IPS DF 6.9 (cell line): ENCODE results near the gene GNAS.
"Not testable (repeated sequence)": the region's sequence is repeated elsewhere in the genome, so short reads cannot be mapped to it uniquely, and the experiment has no call there.

Experiments used
- DNase-seq: peaks from one replicate; pipeline ENCODE4 v3.0.0-alpha.2; 2013; ENCODE audit warnings: low read depth, low spot score
- H3K27ac ChIP-seq: one replicate; pipeline ENCODE4 v1.5.1; 2013; ENCODE audit warnings: low read length, control low read depth
- H3K27me3 ChIP-seq: 2 replicates; pipeline ENCODE4 v1.6.1; 2013; ENCODE audit warnings: mild to moderate bottlenecking, low read length; ENCODE audit not compliant: control insufficient read depth, insufficient read depth
- H3K36me3 ChIP-seq: 2 replicates; pipeline ENCODE4 v1.6.1; 2013; ENCODE audit warnings: low read length; ENCODE audit not compliant: control insufficient read depth, insufficient read depth
- H3K4me1 ChIP-seq: 2 replicates; pipeline ENCODE4 v1.6.1; 2013; ENCODE audit warnings: low read length; ENCODE audit not compliant: control insufficient read depth, insufficient read depth
- H3K4me3 ChIP-seq: 2 replicates; pipeline ENCODE4 v1.5.1; 2013; ENCODE audit warnings: mild to moderate bottlenecking, low read length
- H3K9me3 ChIP-seq: 2 replicates; pipeline ENCODE4 v1.6.1; 2013; ENCODE audit warnings: low read length, inconsistent platforms; ENCODE audit not compliant: control insufficient read depth, insufficient read depth
- WGBS: extraction: QIAGEN DNeasy Blood & Tissue Kit; methylation state at CpG from one replicate; pipeline ENCODE4 v1.1.7; 2013; ENCODE audit warnings: mixed read lengths, missing lambda C conversion rate; ENCODE audit not compliant: insufficient read length, insufficient coverage; 5-methylcytosine and 5-hydroxymethylcytosine counted together

The GNAS gene

GRCh38 chr20:58945965-58946631 is 93.6 kb downstream of the GNAS start:
- Histone ChIP-seq H3K4me1 (no peaks in the 10 kb centered on the region), H3K36me3 (no peaks in the 10 kb centered on the region), H3K27me3 (no peaks in the 10 kb centered on the region), H3K27ac (no peak overlapping the region), H3K4me3 (no peak overlapping the region), H3K9me3 (no peaks in the 10 kb centered on the region)
- no peak for DNase-seq
- WGBS: no CpG with 5 or more reads among the region's 10 CpGs

- not testable (repeated sequence) for H3K36me3 ChIP-seq, H3K27ac ChIP-seq, DNase-seq, H3K27me3 ChIP-seq, H3K4me1 ChIP-seq, H3K9me3 ChIP-seq, H3K4me3 ChIP-seq
- no CpG with 5 or more reads among the region's 7 CpGs for WGBS
Observed at GRCh38 chr20:58947797-58948388, 95.4 kb downstream of the GNAS start.

GRCh38 chr20:58950603-58951002 is 98.1 kb downstream of the GNAS start:
- Histone ChIP-seq H3K27ac (no peak overlapping the region), H3K9me3 (no peaks in the 10 kb centered on the region), H3K36me3 (no peaks in the 10 kb centered on the region), H3K27me3 (no peaks in the 10 kb centered on the region), H3K4me3 (no peak overlapping the region), H3K4me1 (no peaks in the 10 kb centered on the region)
- no CpG with 5 or more reads among the region's 5 CpGs for WGBS
- DNase-seq: no peak

- H3K4me3 ChIP-seq: no peak overlapping the region
- no peak overlapping the region for H3K27ac ChIP-seq
- no peaks in the 10 kb centered on the region for H3K36me3 ChIP-seq
- H3K4me1 ChIP-seq: no peaks in the 10 kb centered on the region
- H3K9me3 ChIP-seq: no peaks in the 10 kb centered on the region
- H3K27me3 ChIP-seq: no peaks in the 10 kb centered on the region
- DNase-seq: no peak
Observed at GRCh38 chr20:58953050-58953449, 100.5 kb downstream of the GNAS start.

- no peaks in the 10 kb centered on the region for H3K27me3 ChIP-seq
- no peaks in the 10 kb centered on the region for H3K9me3 ChIP-seq
- WGBS: no CpG with 5 or more reads among the region's 8 CpGs
- DNase-seq: no peak
- no peak overlapping the region for H3K27ac ChIP-seq
- no peaks in the 10 kb centered on the region for H3K4me1 ChIP-seq
- H3K36me3 ChIP-seq: no peaks in the 10 kb centered on the region
- H3K4me3 ChIP-seq: no peak overlapping the region
Observed at GRCh38 chr20:58956078-58956477, 103.6 kb downstream of the GNAS start.

DNA sequence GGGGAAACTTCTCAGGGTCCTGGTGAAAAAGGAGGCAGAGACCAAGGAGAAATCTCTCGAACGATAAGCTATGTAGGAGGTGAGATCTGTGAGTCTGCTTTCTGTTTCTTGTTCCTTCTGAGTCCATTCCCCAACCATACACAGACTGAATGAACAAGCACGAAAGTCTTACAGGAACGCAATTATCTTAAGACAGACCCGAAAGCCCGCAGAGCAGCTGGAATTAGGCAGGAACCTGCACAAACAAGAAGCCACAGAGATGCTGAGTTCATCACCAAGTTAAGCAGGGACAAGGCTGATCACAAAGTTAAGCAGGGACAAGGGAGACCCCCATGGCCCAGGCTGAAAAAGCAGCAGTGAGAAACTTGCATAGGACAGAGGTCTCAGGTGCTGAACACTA is 107.1 kb downstream of the GNAS start:
- no peaks in the 10 kb centered on the region for H3K36me3 ChIP-seq
- no peak for DNase-seq
- no peaks in the 10 kb centered on the region for H3K9me3 ChIP-seq
- no CpG with 5 or more reads among the region's 6 CpGs for WGBS
- H3K4me1 ChIP-seq: no peaks in the 10 kb centered on the region
- no peaks in the 10 kb centered on the region for H3K27me3 ChIP-seq
- H3K4me3 ChIP-seq: no peak overlapping the region
- no peak overlapping the region for H3K27ac ChIP-seq
